Measurements from ENCODE around the gene CBX8. TPM values are rescaled to one million over a fixed set of nuclear protein-coding genes. Genes with fewer than 3 reads are reported as not detected.

The CBX8 gene
- total and polyA plus RNA-seq, 2 of the 13 experiments (the other 11 are each of a cell fraction or from before 2014, with no cell fraction given): 0.34 to 12.6 TPM

DNA sequence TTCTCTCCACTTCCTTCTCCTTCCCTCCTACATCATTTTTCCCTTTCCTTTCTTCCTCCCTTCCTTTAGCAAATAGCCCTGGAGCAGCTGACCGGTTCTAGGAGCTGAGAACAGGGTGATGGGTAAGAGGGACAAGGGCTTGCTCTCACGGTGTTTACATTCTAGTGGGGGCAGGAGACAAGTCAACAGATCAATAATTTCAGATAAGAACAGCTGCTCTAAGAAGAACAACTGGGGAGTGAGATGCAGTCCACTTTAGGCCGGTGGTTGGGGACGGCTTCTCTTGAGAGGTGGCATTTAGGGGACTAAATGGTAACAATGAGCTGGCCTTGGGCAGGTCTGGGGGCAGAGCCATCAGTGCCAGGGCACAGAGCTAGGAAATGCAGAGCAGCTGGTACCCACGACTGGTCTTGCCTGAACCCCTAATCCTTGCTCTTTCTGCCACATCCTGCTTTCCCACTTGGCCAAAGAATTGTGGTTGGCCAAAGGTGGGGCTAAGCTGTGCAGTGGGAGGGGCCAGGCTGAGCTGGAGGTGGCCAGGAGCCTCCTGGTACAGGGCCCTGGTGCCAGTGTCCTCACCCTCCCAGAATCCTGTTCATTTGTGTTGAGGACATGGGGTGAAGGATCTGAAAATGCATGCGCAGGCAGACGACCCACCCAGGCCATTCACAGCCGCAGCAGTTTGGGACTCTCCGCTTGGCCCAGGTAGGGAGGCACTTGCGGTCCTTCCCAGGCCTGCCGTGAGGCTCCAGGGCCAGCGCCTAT lies 24.6 kb upstream of the CBX8 start (continued):
- TF ChIP-seq, protein P1, sequence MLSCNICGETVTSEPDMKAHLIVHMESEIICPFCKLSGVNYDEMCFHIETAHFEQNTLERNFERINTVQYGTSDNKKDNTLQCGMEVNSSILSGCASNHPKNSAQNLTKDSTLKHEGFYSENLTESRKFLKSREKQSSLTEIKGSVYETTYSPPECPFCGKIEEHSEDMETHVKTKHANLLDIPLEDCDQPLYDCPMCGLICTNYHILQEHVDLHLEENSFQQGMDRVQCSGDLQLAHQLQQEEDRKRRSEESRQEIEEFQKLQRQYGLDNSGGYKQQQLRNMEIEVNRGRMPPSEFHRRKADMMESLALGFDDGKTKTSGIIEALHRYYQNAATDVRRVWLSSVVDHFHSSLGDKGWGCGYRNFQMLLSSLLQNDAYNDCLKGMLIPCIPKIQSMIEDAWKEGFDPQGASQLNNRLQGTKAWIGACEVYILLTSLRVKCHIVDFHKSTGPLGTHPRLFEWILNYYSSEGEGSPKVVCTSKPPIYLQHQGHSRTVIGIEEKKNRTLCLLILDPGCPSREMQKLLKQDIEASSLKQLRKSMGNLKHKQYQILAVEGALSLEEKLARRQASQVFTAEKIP (CRISPR knock-in tag; IDR thresholded peaks at IDR 0.05; ENCODE audit: borderline replicate concordance): no peak
- TF ChIP-seq MBD4 (IDR thresholded peaks at IDR 0.05; ENCODE audit: borderline replicate concordance, low read length) (no peak), TP53 (CRISPR knock-in tag; conservative IDR thresholded peaks at IDR 0.05) (peak; percentile 58), ZNF749 (CRISPR knock-in tag; IDR thresholded peaks at IDR 0.05; ENCODE audit: borderline replicate concordance) (no peak), ZNF12 (CRISPR knock-in tag; IDR thresholded peaks at IDR 0.05) (no peak), ERF (CRISPR knock-in tag; IDR thresholded peaks at IDR 0.05) (0 out of 2 replicates have a peak, but pooled peaks have one; percentile 78), ZNF7 (CRISPR knock-in tag; IDR thresholded peaks at IDR 0.05) (no peak), ZNF615 (CRISPR knock-in tag; IDR thresholded peaks at IDR 0.05; ENCODE audit: borderline replicate concordance) (no peak), PPARG (CRISPR knock-in tag; conservative IDR thresholded peaks at IDR 0.05) (peak; percentile 89), ZFP62 (CRISPR knock-in tag; IDR thresholded peaks at IDR 0.05) (no peak), RFX1 (IDR thresholded peaks at IDR 0.05) (no peak), ZBTB8A (CRISPR knock-in tag; IDR thresholded peaks at IDR 0.05; ENCODE audit: borderline replicate concordance, low read depth) (no peak), KDM1A (CRISPR knock-in tag; IDR thresholded peaks at IDR 0.05) (peak; percentile 85; the same call in 1 of the 2 replicates)
- TF ChIP-seq, protein P2, sequence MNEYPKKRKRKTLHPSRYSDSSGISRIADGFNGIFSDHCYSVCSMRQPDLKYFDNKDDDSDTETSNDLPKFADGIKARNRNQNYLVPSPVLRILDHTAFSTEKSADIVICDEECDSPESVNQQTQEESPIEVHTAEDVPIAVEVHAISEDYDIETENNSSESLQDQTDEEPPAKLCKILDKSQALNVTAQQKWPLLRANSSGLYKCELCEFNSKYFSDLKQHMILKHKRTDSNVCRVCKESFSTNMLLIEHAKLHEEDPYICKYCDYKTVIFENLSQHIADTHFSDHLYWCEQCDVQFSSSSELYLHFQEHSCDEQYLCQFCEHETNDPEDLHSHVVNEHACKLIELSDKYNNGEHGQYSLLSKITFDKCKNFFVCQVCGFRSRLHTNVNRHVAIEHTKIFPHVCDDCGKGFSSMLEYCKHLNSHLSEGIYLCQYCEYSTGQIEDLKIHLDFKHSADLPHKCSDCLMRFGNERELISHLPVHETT (CRISPR knock-in tag; conservative IDR thresholded peaks at IDR 0.05): 0 out of 2 replicates have a peak, but pooled peaks have one; percentile 66
- TF ChIP-seq, protein P3, sequence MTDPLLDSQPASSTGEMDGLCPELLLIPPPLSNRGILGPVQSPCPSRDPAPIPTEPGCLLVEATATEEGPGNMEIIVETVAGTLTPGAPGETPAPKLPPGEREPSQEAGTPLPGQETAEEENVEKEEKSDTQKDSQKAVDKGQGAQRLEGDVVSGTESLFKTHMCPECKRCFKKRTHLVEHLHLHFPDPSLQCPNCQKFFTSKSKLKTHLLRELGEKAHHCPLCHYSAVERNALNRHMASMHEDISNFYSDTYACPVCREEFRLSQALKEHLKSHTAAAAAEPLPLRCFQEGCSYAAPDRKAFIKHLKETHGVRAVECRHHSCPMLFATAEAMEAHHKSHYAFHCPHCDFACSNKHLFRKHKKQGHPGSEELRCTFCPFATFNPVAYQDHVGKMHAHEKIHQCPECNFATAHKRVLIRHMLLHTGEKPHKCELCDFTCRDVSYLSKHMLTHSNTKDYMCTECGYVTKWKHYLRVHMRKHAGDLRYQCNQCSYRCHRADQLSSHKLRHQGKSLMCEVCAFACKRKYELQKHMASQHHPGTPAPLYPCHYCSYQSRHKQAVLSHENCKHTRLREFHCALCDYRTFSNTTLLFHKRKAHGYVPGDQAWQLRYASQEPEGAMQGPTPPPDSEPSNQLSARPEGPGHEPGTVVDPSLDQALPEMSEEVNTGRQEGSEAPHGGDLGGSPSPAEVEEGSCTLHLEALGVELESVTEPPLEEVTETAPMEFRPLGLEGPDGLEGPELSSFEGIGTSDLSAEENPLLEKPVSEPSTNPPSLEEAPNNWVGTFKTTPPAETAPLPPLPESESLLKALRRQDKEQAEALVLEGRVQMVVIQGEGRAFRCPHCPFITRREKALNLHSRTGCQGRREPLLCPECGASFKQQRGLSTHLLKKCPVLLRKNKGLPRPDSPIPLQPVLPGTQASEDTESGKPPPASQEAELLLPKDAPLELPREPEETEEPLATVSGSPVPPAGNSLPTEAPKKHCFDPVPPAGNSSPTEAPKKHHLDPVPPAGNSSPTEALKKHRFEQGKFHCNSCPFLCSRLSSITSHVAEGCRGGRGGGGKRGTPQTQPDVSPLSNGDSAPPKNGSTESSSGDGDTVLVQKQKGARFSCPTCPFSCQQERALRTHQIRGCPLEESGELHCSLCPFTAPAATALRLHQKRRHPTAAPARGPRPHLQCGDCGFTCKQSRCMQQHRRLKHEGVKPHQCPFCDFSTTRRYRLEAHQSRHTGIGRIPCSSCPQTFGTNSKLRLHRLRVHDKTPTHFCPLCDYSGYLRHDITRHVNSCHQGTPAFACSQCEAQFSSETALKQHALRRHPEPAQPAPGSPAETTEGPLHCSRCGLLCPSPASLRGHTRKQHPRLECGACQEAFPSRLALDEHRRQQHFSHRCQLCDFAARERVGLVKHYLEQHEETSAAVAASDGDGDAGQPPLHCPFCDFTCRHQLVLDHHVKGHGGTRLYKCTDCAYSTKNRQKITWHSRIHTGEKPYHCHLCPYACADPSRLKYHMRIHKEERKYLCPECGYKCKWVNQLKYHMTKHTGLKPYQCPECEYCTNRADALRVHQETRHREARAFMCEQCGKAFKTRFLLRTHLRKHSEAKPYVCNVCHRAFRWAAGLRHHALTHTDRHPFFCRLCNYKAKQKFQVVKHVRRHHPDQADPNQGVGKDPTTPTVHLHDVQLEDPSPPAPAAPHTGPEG (CRISPR knock-in tag; IDR thresholded peaks at IDR 0.05): 0 out of 2 replicates have a peak, but pooled peaks have one; percentile 24
- TF ChIP-seq, protein P4, sequence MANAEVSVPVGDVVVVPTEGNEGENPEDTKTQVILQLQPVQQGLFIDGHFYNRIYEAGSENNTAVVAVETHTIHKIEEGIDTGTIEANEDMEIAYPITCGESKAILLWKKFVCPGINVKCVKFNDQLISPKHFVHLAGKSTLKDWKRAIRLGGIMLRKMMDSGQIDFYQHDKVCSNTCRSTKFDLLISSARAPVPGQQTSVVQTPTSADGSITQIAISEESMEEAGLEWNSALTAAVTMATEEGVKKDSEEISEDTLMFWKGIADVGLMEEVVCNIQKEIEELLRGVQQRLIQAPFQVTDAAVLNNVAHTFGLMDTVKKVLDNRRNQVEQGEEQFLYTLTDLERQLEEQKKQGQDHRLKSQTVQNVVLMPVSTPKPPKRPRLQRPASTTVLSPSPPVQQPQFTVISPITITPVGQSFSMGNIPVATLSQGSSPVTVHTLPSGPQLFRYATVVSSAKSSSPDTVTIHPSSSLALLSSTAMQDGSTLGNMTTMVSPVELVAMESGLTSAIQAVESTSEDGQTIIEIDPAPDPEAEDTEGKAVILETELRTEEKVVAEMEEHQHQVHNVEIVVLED (CRISPR knock-in tag; IDR thresholded peaks at IDR 0.05; ENCODE audit: borderline replicate concordance): peak; percentile 33; the same call in 1 of the 2 replicates
- TF ChIP-seq, protein P5, sequence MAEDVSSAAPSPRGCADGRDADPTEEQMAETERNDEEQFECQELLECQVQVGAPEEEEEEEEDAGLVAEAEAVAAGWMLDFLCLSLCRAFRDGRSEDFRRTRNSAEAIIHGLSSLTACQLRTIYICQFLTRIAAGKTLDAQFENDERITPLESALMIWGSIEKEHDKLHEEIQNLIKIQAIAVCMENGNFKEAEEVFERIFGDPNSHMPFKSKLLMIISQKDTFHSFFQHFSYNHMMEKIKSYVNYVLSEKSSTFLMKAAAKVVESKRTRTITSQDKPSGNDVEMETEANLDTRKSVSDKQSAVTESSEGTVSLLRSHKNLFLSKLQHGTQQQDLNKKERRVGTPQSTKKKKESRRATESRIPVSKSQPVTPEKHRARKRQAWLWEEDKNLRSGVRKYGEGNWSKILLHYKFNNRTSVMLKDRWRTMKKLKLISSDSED (CRISPR knock-in tag; IDR thresholded peaks at IDR 0.05): no peak

Measured in HepG2 (cell line).